Measurements from ENCODE around the gene SNORC. TPM values are rescaled to one million over a fixed set of nuclear protein-coding genes. Genes with fewer than 3 reads are reported as not detected.

Gene SNORC
- total and polyA plus RNA-seq, 2 of the 13 experiments (the other 11 are each of a cell fraction or from before 2014, with no cell fraction given), result 59.1 to 86.1 TPM

GRCh38 chr2:232883116-232883721 lies 13.2 kb downstream of the SNORC start (continued):
- no peak for TF ChIP-seq ZNF407 (CRISPR knock-in tag; IDR thresholded peaks at IDR 0.05; ENCODE audit: not compliant biosample characterization)
- TF ChIP-seq HMG20B (CRISPR knock-in tag; conservative IDR thresholded peaks at IDR 0.05), result no peak
- no peak for TF ChIP-seq ZNF878 (CRISPR knock-in tag; IDR thresholded peaks at IDR 0.05)
- no peak for TF ChIP-seq EHMT2 (IDR thresholded peaks at IDR 0.05; ENCODE audit: borderline replicate concordance, low read depth, low read length)
- TF ChIP-seq ZBTB4 (CRISPR knock-in tag; IDR thresholded peaks at IDR 0.05; ENCODE audit: borderline replicate concordance), result no peak
- no peak for TF ChIP-seq ARID4A (CRISPR knock-in tag; IDR thresholded peaks at IDR 0.05; ENCODE audit: borderline replicate concordance)
- TF ChIP-seq UBTF (CRISPR knock-in tag; IDR thresholded peaks at IDR 0.05), result 0 out of 2 replicates have a peak, but pooled peaks have one; percentile 28
